Superior temporal gyrus (tissue), 1 donor: ENCODE measurements around the gene IQSEC1.

Experiments
- DNase-seq: peaks from one replicate; pipeline ENCODE4 v3.0.0-alpha.2; 2016; ENCODE audit errors: extremely low spot score

IQSEC1 gene

DNA sequence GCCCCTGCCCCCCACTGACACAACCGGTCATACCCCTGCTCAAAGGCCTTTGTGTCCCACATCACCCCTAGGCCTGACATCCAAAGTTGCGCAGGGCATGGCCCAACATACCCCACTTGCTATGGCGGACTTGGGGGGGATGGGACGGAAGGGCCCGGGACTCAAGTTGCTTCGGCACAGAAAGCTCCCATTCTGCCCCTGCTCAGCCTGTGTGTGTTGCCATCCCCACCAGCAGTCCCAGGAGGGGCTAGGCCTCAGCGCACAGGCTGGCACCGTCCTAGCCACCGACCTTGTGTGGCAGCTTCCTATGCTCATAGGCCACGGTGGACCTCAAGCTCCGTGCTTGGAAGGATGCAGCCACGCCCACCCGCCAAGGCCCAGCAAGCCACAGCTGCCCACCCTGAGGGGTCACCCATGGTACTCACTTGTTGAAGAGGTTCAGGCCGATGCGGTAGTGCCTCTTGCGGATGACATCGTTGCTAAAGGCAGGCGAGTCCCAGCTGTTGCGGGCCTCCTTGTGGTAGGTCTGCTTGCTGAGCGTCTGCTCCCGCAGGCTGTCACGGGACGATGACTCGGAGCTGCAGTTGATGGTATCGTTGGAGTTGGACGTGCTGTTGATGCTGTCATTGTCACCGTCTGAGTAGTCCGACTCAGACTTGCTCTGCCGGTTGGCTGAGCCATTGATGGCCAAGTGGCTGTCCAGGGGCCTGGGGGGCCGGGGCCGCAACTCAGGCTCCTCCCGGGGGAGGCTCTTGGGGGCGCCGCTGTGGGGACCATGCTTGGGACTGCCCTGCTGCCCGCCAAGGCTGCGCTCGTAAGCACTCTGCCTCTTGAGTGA, 138.0 kb downstream of the IQSEC1 start:
- no peak for DNase-seq

- DNase-seq: no peak
These were observed 138.8 kb downstream of the IQSEC1 start for GRCh38 chr3:12934431-12934830.

DNA sequence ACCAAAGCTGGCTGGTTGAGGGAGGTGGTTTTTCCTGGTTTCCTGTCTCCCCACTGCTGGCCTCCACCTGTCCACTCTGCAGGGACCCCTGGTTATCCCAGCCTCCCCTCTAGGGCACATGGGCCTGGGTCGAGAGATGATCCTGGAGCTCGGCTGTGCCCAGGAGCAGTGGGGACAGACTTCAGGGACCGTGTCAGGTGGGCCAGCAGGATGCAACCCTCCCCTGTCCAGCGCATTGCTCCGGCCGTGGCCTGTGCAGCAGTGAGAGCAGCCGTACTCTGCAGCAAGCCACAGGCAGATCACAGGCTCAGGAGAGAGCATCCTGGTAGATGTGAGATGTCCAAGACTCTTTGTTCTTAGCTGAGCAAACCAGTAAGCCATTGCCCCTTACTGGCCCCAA, 139.3 kb downstream of the IQSEC1 start:
- no peak for DNase-seq

DNA sequence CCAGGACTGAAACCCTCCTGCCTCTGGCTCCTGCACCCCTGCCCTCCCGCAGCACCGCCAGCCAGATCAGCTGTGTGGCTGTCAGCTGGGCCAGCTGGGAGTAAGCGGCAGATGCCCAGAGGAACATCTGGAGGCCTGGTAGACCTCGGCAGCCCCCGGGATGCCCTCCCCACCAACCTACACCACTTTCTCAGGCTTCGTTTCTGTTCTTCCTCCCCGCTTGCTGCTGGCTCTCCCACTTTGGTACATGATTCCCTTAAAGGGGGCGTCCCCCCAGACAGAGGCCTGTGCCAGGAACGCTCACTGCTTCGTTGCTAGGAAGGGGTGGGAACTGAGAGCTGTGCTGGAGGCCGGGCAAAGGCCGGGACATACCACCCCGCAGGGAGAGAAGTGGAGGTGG, 140.5 kb downstream of the IQSEC1 start:
- no peak for DNase-seq

DNA sequence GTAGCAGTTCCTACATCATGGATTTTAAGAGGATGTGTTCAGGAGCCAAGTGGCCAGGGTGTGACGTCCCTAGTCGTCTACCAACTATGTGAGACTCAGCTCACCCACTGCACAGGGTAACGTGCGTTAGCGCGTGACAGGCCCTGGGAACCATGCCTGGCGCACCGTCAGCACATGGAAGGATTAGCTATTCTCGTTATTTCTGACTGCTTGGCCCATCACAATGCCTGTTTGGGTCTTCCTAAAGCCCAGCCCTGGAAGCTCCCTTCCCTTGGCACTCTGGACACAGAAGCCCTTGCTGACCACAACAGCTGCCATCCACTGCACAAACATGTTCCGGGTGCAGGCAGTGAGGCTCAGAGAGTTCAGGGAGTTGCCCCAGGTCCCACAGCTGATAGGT, 140.9 kb downstream of the IQSEC1 start:
- DNase-seq: peak; percentile 48

DNA sequence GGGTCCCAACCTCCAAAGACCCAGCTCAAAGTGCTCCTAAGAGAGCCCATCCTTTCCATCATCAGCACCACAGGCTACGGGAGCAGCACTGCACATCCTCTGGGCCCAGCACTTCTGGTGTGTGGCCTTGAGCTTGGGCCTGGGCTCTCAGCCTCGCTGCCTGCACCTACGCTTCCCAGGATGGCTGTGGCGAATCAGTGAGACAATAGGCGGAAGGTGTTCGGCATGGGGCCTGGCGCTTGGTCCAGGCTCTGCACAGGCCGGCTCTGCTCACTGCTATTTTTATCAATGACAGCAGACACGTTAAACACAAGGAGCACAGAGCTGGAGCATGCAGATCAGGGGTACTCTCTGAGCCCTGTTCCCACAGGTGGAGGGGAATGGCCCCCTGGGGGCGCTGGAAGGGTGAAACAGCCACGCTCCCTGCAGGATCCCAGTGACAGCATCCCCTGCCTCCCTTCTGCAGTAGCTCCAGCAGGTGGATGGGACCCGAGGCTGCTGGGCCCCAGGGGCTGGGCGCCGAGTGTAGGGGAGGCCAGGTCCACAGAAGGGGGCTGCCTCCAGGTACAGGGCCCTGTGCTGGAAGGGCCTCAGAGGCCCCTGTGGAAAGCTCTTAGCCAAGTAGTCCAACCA, 141.8 kb downstream of the IQSEC1 start:
- DNase-seq: no peak

DNA sequence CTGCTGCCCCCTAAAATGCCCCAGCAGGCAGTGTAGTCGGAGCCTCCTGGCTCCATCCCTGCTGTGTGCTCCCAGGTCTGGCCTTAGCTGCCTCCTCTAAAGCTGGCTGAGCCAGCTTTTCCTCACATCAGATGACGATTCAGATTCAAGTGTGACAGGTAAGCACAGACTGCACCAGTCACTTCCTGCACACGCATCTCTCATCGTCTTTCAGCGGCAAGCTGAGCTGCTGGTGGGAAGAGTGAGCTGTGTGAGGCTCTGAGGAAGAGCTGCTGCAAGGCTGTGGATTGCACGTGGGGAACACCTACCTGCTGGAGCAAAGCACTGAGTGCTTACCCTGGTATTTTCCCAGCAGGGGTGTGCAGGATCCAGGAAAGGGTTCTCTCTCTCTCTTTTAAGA, 143.4 kb downstream of the IQSEC1 start:
- no peak for DNase-seq

- DNase-seq: no peak
These were observed 146.6 kb downstream of the IQSEC1 start for GRCh38 chr3:12926660-12927059.

- DNase-seq: no peak
These were observed 147.6 kb downstream of the IQSEC1 start for GRCh38 chr3:12925648-12926047.

GRCh38 chr3:12924437-12924836, 148.8 kb downstream of the IQSEC1 start:
- DNase-seq: no peak

GRCh38 chr3:12922881-12923431, 150.3 kb downstream of the IQSEC1 start:
- DNase-seq: no peak

DNA sequence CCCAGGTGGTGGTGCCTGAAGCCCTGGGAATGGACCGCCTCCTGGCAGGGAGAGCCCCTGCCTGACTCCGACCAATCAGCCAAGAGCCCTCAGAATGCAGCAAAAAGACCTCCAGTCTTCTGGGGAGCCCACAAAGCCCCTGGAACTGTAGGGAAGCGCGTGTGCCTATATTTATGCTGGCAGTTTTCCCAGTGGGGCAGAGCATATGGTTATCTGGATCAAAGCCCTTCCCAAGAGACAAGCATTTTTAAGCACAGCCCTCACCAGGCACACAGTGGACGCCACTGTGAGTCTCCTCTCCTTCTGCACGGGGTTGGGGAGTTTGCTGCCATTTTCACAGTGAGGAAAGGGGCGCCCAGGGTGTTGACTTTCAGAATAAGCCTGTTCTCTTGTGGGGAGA, 150.9 kb downstream of the IQSEC1 start:
- no peak for DNase-seq

GRCh38 chr3:12921736-12922135, 151.5 kb downstream of the IQSEC1 start:
- no peak for DNase-seq

GRCh38 chr3:12920967-12921366, 152.3 kb downstream of the IQSEC1 start:
- DNase-seq: no peak

DNA sequence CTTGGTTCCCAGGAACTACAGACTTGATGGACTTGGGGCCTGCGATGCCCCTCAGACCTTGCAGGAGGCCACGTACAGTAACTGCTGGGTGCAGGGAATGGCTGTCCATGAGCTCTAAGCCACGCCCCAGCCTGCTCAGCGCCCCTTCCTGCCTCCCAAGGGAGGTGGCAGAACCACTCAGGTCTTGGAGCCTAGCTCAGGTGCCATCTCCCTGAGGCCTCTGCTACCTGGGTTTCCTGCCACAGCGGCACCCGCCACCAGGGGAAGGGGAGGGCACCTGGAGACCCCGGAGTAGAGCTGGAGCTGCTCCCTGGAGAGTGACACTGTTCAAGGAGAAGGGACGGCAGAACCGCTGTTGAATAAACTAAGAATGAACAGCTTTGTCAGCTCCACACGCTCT, 154.0 kb downstream of the IQSEC1 start:
- DNase-seq: no peak

- no peak for DNase-seq
These were observed 155.0 kb downstream of the IQSEC1 start for GRCh38 chr3:12918231-12918630.

DNA sequence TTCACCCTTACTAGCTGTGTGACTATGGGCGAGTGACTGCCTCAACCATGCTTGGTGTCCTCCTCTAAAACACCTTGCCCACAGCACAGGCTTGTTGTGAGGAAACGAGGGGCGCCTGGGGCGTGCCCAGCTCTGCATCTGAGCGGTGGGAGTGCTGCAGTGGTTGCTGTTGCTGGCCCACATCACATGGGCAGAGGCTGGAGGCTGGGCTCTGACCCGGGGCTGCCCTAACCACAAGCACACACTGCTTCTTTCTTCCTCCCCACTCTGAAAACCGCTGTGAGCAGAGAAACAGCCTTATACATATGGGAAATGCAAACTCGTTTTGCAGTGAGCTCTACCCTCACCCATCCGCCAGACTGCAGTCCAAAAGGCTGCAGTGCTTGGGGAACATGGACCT, 157.1 kb downstream of the IQSEC1 start:
- no peak for DNase-seq

- DNase-seq: no peak
These were observed 159.1 kb downstream of the IQSEC1 start for GRCh38 chr3:12914088-12914487.

DNA sequence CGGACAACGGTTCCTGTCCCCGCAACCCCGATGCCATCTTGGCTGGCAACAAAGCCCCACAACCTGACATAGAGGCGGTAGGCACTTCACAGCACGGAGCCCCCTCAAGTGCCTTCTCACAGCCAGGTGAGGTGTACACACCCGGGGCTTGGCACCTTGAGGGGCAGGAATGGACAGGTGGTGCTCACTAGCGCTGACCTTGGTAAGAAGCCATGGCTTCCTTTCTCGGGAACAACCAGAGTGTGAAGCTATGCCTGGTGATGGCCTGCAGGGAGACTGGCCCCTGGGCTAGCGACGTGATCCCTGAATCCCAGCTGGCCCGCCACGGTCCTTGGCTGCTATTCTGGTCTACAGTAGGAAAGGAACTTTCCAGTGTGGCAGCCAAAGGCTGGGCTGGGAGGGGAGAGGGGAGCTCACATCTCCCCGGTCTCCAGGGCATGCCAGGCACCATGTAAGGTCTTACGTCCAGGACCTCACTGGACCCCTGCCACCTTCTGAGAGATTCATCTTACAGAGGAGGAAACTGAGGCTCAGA, 161.3 kb downstream of the IQSEC1 start:
- no peak for DNase-seq

DNA sequence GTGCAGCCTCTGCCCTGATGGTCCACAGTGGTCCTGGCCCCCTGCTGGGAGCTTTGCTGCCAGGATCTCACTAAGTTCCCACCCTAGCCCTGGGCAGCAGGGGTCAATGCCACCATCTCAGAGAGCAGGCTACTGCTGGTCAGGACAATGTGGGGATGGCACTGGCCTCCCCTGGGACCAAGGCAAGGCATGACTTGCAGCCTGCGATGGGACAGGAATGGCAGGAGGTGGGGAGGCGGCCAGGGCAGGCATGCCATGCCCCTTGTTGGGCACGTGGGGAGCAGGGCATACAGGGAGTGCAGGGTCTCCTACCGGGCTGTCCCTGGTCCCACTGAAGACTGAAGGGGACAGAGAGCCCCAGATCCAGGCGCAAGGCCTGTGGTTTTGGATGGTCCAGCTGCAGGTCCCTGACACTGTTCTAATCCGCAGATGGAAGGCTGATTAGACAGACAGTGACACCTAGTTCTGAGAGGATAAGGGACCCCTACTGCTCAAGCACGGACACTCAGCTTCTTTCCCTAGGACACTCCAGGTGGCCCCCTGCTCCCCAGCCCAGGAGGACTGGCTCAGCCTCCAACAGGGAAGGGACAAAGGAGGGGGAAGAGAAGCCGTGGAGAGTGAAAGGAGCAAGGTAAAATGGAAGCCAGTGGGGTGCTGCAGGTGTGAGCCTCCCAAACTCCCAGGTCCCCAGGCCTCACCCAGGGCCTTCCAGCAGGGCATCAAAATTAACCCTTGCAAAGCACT, 162.7 kb downstream of the IQSEC1 start:
- DNase-seq: no peak

DNA sequence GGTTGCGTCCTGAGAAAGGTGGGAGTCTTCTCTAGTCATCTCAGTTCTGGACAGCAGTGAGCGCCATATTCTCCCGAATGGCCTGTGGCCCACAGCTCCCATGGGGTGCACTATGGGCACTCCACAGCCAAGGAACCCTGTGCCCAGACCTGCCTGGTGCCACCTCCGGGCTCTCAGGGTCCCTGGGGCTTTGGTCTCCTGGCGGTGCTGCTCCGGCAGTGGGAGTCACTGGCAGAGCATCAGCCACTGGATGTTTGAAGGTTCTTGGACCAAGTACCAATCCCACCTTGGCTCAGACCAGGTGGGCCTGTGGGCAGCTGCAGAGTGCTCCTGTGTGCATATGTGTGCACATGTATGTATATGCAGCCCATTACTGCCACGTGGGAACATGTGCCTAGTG, 163.5 kb downstream of the IQSEC1 start:
- DNase-seq: no peak

DNA sequence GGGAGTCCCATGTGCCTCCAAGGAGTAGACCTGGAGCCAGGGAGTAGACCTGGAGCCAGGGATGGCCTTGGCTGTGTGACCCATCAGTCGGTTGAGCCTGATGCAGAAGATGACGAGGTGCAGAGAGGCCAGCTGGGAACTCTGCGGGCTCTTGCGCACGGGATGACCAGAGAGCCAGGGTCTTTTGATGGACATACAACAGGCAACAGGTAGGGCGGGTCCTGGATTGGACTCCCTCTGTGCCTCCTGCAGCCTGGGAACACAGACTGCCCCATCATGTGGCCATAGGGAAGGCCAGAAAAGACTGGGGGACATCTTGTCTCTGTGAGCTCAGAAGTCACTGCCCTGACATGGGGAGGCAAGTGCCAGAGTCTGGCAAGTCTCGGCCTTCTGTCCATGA, 164.4 kb downstream of the IQSEC1 start:
- DNase-seq: no peak
